ENCODE results near the gene TOM1L2.
"Not testable (repeated sequence)": the region's sequence is repeated elsewhere in the genome, so short reads cannot be mapped to it uniquely, and the experiment has no call there.

TOM1L2 gene

GRCh38 chr17:17939941-17940340 lies 32.3 kb downstream of the TOM1L2 start:
- H3K27me3 ChIP-seq (ENCODE audit: control insufficient read depth in 1 of 2, insufficient read depth in 2 of 2, low read length in 2 of 2); H3K36me3 ChIP-seq (ENCODE audit: insufficient read depth, low read length); H3K27ac ChIP-seq (ENCODE audit: low read depth, low read length); H3K4me3 ChIP-seq (ENCODE audit: low read depth in 1 of 2, low read length in 2 of 2); H3K9me3 ChIP-seq (ENCODE audit: low read length); H3K9ac ChIP-seq (ENCODE audit: low read length): not testable (repeated sequence)
- peaks cover 54% of the 10 kb centered on the region for H3K4me1 ChIP-seq (ENCODE audit: insufficient read depth, low read length)

GRCh38 chr17:17938388-17939107 lies 33.7 kb downstream of the TOM1L2 start:
- no peak overlapping the region for H3K27ac ChIP-seq (ENCODE audit: low read depth, low read length)
- no peaks in the 10 kb centered on the region for H3K9me3 ChIP-seq (ENCODE audit: low read length)
- H3K4me3 ChIP-seq (ENCODE audit: low read depth in 1 of 2, low read length in 2 of 2), result no peak overlapping the region
- no peak overlapping the region for H3K9ac ChIP-seq (ENCODE audit: low read length)
- peaks cover 40% of the 10 kb centered on the region for H3K4me1 ChIP-seq (ENCODE audit: insufficient read depth, low read length)
- no peaks in the 10 kb centered on the region for H3K36me3 ChIP-seq (ENCODE audit: insufficient read depth, low read length)
- H3K27me3 ChIP-seq (ENCODE audit: control insufficient read depth in 1 of 2, insufficient read depth in 2 of 2, low read length in 2 of 2), result no peaks in the 10 kb centered on the region

GRCh38 chr17:17937958-17938357 lies 34.2 kb downstream of the TOM1L2 start:
- H3K36me3 ChIP-seq (ENCODE audit: insufficient read depth, low read length), result no peaks in the 10 kb centered on the region
- no peaks in the 10 kb centered on the region for H3K9me3 ChIP-seq (ENCODE audit: low read length)
- H3K27me3 ChIP-seq (ENCODE audit: control insufficient read depth in 1 of 2, insufficient read depth in 2 of 2, low read length in 2 of 2), result no peaks in the 10 kb centered on the region
- no peak overlapping the region for H3K27ac ChIP-seq (ENCODE audit: low read depth, low read length)
- no peak overlapping the region for H3K9ac ChIP-seq (ENCODE audit: low read length)
- H3K4me1 ChIP-seq (ENCODE audit: insufficient read depth, low read length), result peaks cover 34% of the 10 kb centered on the region
- no peak overlapping the region for H3K4me3 ChIP-seq (ENCODE audit: low read depth in 1 of 2, low read length in 2 of 2)

- no peaks in the 10 kb centered on the region for H3K27me3 ChIP-seq (ENCODE audit: control insufficient read depth in 1 of 2, insufficient read depth in 2 of 2, low read length in 2 of 2)
- H3K36me3 ChIP-seq (ENCODE audit: insufficient read depth, low read length), result no peaks in the 10 kb centered on the region
- peaks cover 34% of the 10 kb centered on the region for H3K4me1 ChIP-seq (ENCODE audit: insufficient read depth, low read length)
- H3K9ac ChIP-seq (ENCODE audit: low read length), result no peak overlapping the region
- H3K4me3 ChIP-seq (ENCODE audit: low read depth in 1 of 2, low read length in 2 of 2), result no peak overlapping the region
- H3K27ac ChIP-seq (ENCODE audit: low read depth, low read length), result no peak overlapping the region
- no peaks in the 10 kb centered on the region for H3K9me3 ChIP-seq (ENCODE audit: low read length)
These were observed 34.9 kb downstream of the TOM1L2 start for GRCh38 chr17:17937201-17937853.

- Histone ChIP-seq H3K27ac (ENCODE audit: low read depth, low read length) (no peak overlapping the region), H3K9ac (ENCODE audit: low read length) (no peak overlapping the region), H3K36me3 (ENCODE audit: insufficient read depth, low read length) (no peaks in the 10 kb centered on the region), H3K4me1 (ENCODE audit: insufficient read depth, low read length) (peaks cover 23% of the 10 kb centered on the region), H3K4me3 (ENCODE audit: low read depth in 1 of 2, low read length in 2 of 2) (no peak overlapping the region), H3K9me3 (ENCODE audit: low read length) (no peaks in the 10 kb centered on the region), H3K27me3 (ENCODE audit: control insufficient read depth in 1 of 2, insufficient read depth in 2 of 2, low read length in 2 of 2) (no peaks in the 10 kb centered on the region)
These were observed 36.6 kb downstream of the TOM1L2 start for GRCh38 chr17:17935321-17936271.

GRCh38 chr17:17934806-17935205 lies 37.4 kb downstream of the TOM1L2 start:
- Histone ChIP-seq H3K9me3 (ENCODE audit: low read length) (no peaks in the 10 kb centered on the region), H3K4me1 (ENCODE audit: insufficient read depth, low read length) (peaks cover 16% of the 10 kb centered on the region), H3K27ac (ENCODE audit: low read depth, low read length) (no peak overlapping the region), H3K9ac (ENCODE audit: low read length) (no peak overlapping the region), H3K27me3 (ENCODE audit: control insufficient read depth in 1 of 2, insufficient read depth in 2 of 2, low read length in 2 of 2) (no peaks in the 10 kb centered on the region), H3K36me3 (ENCODE audit: insufficient read depth, low read length) (no peaks in the 10 kb centered on the region), H3K4me3 (ENCODE audit: low read depth in 1 of 2, low read length in 2 of 2) (no peak overlapping the region)

GRCh38 chr17:17934214-17934613 lies 38.0 kb downstream of the TOM1L2 start:
- no peak overlapping the region for H3K27ac ChIP-seq (ENCODE audit: low read depth, low read length)
- H3K36me3 ChIP-seq (ENCODE audit: insufficient read depth, low read length), result no peaks in the 10 kb centered on the region
- H3K4me1 ChIP-seq (ENCODE audit: insufficient read depth, low read length), result peaks cover 16% of the 10 kb centered on the region

GRCh38 chr17:17933775-17934174 lies 38.4 kb downstream of the TOM1L2 start:
- H3K9me3 ChIP-seq (ENCODE audit: low read length), result no peaks in the 10 kb centered on the region
- H3K4me1 ChIP-seq (ENCODE audit: insufficient read depth, low read length), result peaks cover 16% of the 10 kb centered on the region
- H3K4me3 ChIP-seq (ENCODE audit: low read depth in 1 of 2, low read length in 2 of 2), result no peak overlapping the region
- no peak overlapping the region for H3K27ac ChIP-seq (ENCODE audit: low read depth, low read length)
- H3K9ac ChIP-seq (ENCODE audit: low read length), result no peak overlapping the region
- H3K27me3 ChIP-seq (ENCODE audit: control insufficient read depth in 1 of 2, insufficient read depth in 2 of 2, low read length in 2 of 2), result no peaks in the 10 kb centered on the region
- H3K36me3 ChIP-seq (ENCODE audit: insufficient read depth, low read length), result no peaks in the 10 kb centered on the region

More at GRCh38 chr17:17934214-17934613, 38.0 kb downstream of the TOM1L2 start:
- H3K9me3 ChIP-seq (ENCODE audit: low read length), result no peaks in the 10 kb centered on the region
- H3K9ac ChIP-seq (ENCODE audit: low read length), result no peak overlapping the region
- H3K27me3 ChIP-seq (ENCODE audit: control insufficient read depth in 1 of 2, insufficient read depth in 2 of 2, low read length in 2 of 2), result no peaks in the 10 kb centered on the region
- H3K4me3 ChIP-seq (ENCODE audit: low read depth in 1 of 2, low read length in 2 of 2), result no peak overlapping the region

GRCh38 chr17:17931159-17931558 lies 41.0 kb downstream of the TOM1L2 start:
- Histone ChIP-seq H3K36me3 (ENCODE audit: insufficient read depth, low read length) (no peaks in the 10 kb centered on the region), H3K9me3 (ENCODE audit: low read length) (no peaks in the 10 kb centered on the region), H3K4me1 (ENCODE audit: insufficient read depth, low read length) (no peaks in the 10 kb centered on the region), H3K27ac (ENCODE audit: low read depth, low read length) (no peak overlapping the region), H3K9ac (ENCODE audit: low read length) (no peak overlapping the region), H3K27me3 (ENCODE audit: control insufficient read depth in 1 of 2, insufficient read depth in 2 of 2, low read length in 2 of 2) (no peaks in the 10 kb centered on the region), H3K4me3 (ENCODE audit: low read depth in 1 of 2, low read length in 2 of 2) (no peak overlapping the region)

GRCh38 chr17:17930674-17931073 lies 41.5 kb downstream of the TOM1L2 start:
- H3K27me3 ChIP-seq (ENCODE audit: control insufficient read depth in 1 of 2, insufficient read depth in 2 of 2, low read length in 2 of 2), result no peaks in the 10 kb centered on the region
- no peaks in the 10 kb centered on the region for H3K36me3 ChIP-seq (ENCODE audit: insufficient read depth, low read length)
- no peak overlapping the region for H3K27ac ChIP-seq (ENCODE audit: low read depth, low read length)
- no peaks in the 10 kb centered on the region for H3K9me3 ChIP-seq (ENCODE audit: low read length)
- H3K9ac ChIP-seq (ENCODE audit: low read length), result no peak overlapping the region
- H3K4me3 ChIP-seq (ENCODE audit: low read depth in 1 of 2, low read length in 2 of 2), result no peak overlapping the region
- no peaks in the 10 kb centered on the region for H3K4me1 ChIP-seq (ENCODE audit: insufficient read depth, low read length)

- Histone ChIP-seq H3K9ac (ENCODE audit: low read length) (no peak overlapping the region), H3K36me3 (ENCODE audit: insufficient read depth, low read length) (no peaks in the 10 kb centered on the region), H3K27ac (ENCODE audit: low read depth, low read length) (no peak overlapping the region), H3K4me1 (ENCODE audit: insufficient read depth, low read length) (no peaks in the 10 kb centered on the region), H3K27me3 (ENCODE audit: control insufficient read depth in 1 of 2, insufficient read depth in 2 of 2, low read length in 2 of 2) (no peaks in the 10 kb centered on the region), H3K9me3 (ENCODE audit: low read length) (no peaks in the 10 kb centered on the region), H3K4me3 (ENCODE audit: low read depth in 1 of 2, low read length in 2 of 2) (no peak overlapping the region)
These were observed 42.4 kb downstream of the TOM1L2 start for GRCh38 chr17:17929655-17930380.

Measured in muscle layer of colon (tissue), 2 donors.